ENCODE results near the gene ECI1.

GRCh38 chr16:2295056-2295798, 43.8 kb upstream of the ECI1 start:
- TF ChIP-seq, protein P1, sequence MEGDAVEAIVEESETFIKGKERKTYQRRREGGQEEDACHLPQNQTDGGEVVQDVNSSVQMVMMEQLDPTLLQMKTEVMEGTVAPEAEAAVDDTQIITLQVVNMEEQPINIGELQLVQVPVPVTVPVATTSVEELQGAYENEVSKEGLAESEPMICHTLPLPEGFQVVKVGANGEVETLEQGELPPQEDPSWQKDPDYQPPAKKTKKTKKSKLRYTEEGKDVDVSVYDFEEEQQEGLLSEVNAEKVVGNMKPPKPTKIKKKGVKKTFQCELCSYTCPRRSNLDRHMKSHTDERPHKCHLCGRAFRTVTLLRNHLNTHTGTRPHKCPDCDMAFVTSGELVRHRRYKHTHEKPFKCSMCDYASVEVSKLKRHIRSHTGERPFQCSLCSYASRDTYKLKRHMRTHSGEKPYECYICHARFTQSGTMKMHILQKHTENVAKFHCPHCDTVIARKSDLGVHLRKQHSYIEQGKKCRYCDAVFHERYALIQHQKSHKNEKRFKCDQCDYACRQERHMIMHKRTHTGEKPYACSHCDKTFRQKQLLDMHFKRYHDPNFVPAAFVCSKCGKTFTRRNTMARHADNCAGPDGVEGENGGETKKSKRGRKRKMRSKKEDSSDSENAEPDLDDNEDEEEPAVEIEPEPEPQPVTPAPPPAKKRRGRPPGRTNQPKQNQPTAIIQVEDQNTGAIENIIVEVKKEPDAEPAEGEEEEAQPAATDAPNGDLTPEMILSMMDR (IDR thresholded peaks at IDR 0.05; ENCODE audit: poor library complexity): no peak
- TF ChIP-seq EZH2 (IDR thresholded peaks at IDR 0.05; ENCODE audit: borderline replicate concordance) (no peak), EZH2phosphoT487 (IDR thresholded peaks at IDR 0.05; ENCODE audit: low read depth, severe bottlenecking, unreplicated experiment) (no peak)

Data from hepatocyte (in vitro differentiated cells).